B cell (primary cell): ENCODE measurements around the gene SALL4. TPM values are rescaled to one million over a fixed set of nuclear protein-coding genes. Genes with fewer than 3 reads are reported as not detected.

ENCODE experiments used
- ATAC-seq: fragments of 200-7000 bp; cut with Tn5 transposase; one replicate; pipeline ENCODE4 v1.10.0; 2021; ENCODE audit warnings: low read depth, mild to moderate bottlenecking, moderate number of reproducible peaks, moderate library complexity
- CTCF ChIA-PET: fragments of 350-600 bp; sonication (Branson Sonifier 250); formaldehyde crosslinking; loops from one replicate; lab custom pipeline; 2021; ENCODE audit warnings: antibody characterized with exemption, inconsistent platforms; lab: Charles Lee
- POLR2A ChIA-PET: fragments of 350-600 bp; sonication (Branson Sonifier 250); formaldehyde crosslinking; loops from one replicate; lab custom pipeline; 2021; ENCODE audit warnings: antibody characterized with exemption; lab: Charles Lee
- DNase-seq: peaks from one replicate; pipeline ENCODE4 v3.0.0; 2013
- H2AFZ ChIP-seq: 2 replicates; pipeline ENCODE4 v1.6.1; 2012; ENCODE audit warnings: mild to moderate bottlenecking, low read depth, low read length; ENCODE audit not compliant: insufficient read depth, poor library complexity, severe bottlenecking
- H3K27ac ChIP-seq, 2 donors: 1 replicate in 1 of 2; 2 replicates in 1 of 2; pipeline ENCODE4 v1.5.1; 2012 to 2013; ENCODE audit warnings: low read length in 2 of 2, mild to moderate bottlenecking in 2 of 2, moderate library complexity in 1 of 2
- H3K27me3 ChIP-seq, 4 experiments: fragments of 200-600 bp in 1 of 4; sonication (generic) in 1 of 4; replicated peaks in 1 of 4; 1 replicate in 2 of 4; 2 replicates in 2 of 4; pipeline versions ENCODE4 v1.6.1 to v1.7.0; 2013 to 2016; ENCODE audit warnings: low read length in 3 of 4, mild to moderate bottlenecking in 2 of 4, mixed read lengths in 1 of 4, moderate library complexity in 1 of 4; ENCODE audit not compliant: insufficient read depth in 4 of 4, control insufficient read depth in 3 of 4; ENCODE audit errors: control extremely low read depth in 1 of 4
- H3K36me3 ChIP-seq, 2 experiments: replicated peaks in 1 of 2; 1 replicate in 1 of 2; 2 replicates in 1 of 2; pipeline versions ENCODE4 v1.6.1 to v1.7.1; 2013; ENCODE audit warnings: low read length in 1 of 2; ENCODE audit not compliant: insufficient read depth in 2 of 2, control insufficient read depth in 1 of 2; ENCODE audit errors: control extremely low read depth in 1 of 2, extremely low read depth in 1 of 2
- H3K4me1 ChIP-seq, 2 donors: fragments of 200-600 bp in 1 of 2; sonication (generic) in 1 of 2; 1 replicate in 1 of 2; 2 replicates in 1 of 2; pipeline versions ENCODE4 v1.5.1 to v1.6.1; 2013 to 2017; ENCODE audit warnings: low read length in 2 of 2; ENCODE audit not compliant: control insufficient read depth in 2 of 2, insufficient read depth in 2 of 2
- H3K4me2 ChIP-seq: replicated peaks from 2 replicates; pipeline ENCODE3; 2012; ENCODE audit warnings: mild to moderate bottlenecking, low read depth, low read length; ENCODE audit not compliant: poor library complexity, severe bottlenecking
- H3K4me3 ChIP-seq, 5 experiments: fragments of 200-600 bp in 1 of 5; sonication (generic) in 1 of 5; 1 replicate in 3 of 5; 2 replicates in 2 of 5; pipeline versions ENCODE4 v1.5.1 to v1.7.0; 2011 to 2016; ENCODE audit warnings: low read length in 4 of 5, mild to moderate bottlenecking in 4 of 5, low read depth in 2 of 5, control low read depth in 1 of 5, moderate library complexity in 1 of 5; ENCODE audit not compliant: insufficient read depth in 1 of 5; ENCODE audit errors: control extremely low read depth in 1 of 5, extremely low read depth in 1 of 5
- H3K79me2 ChIP-seq: fragments of 200-600 bp; sonication (generic); one replicate; pipeline ENCODE4 v1.6.0; 2016; ENCODE audit warnings: low read length; ENCODE audit not compliant: control insufficient read depth, insufficient read depth
- H3K9ac ChIP-seq: fragments of 200-600 bp; sonication (generic); 2 replicates; pipeline ENCODE4 v1.6.1; 2017; ENCODE audit warnings: mild to moderate bottlenecking, low read length, moderate library complexity
- H3K9me3 ChIP-seq, 3 donors: one replicate each; pipeline versions ENCODE4 v1.6.1 to v1.7.1; 2013; ENCODE audit warnings: low read length in 2 of 3; ENCODE audit not compliant: control insufficient read depth in 2 of 3, insufficient read depth in 1 of 3; ENCODE audit errors: control extremely low read depth in 1 of 3
- H4K20me1 ChIP-seq: 2 replicates; pipeline ENCODE4 v1.6.0; 2012; ENCODE audit warnings: mild to moderate bottlenecking, low read length; ENCODE audit not compliant: insufficient read depth, control insufficient read depth, poor library complexity, severe bottlenecking
- H3K27ac Mint-ChIP-seq: one replicate; pipeline ENCODE4 v1.8.0; 2021; ENCODE audit warnings: mixed read lengths
- H3K27me3 Mint-ChIP-seq: one replicate; pipeline ENCODE4 v1.8.0; 2021; ENCODE audit warnings: mixed read lengths
- H3K4me1 Mint-ChIP-seq: one replicate; pipeline ENCODE4 v1.8.0; 2021; ENCODE audit warnings: mixed read lengths
- H3K4me3 Mint-ChIP-seq: one replicate; pipeline ENCODE4 v1.8.0; 2021; ENCODE audit warnings: mixed read lengths
- H3K9me3 Mint-ChIP-seq: one replicate; pipeline ENCODE4 v1.8.0; 2022; ENCODE audit warnings: mixed read lengths; ENCODE audit not compliant: insufficient read depth
- CTCF ChIP-seq: fragments of 200-600 bp; IDR thresholded peaks from one replicate; pipeline ENCODE4 v1.8.0; 2022; ENCODE audit warnings: antibody characterized with exemption, mild to moderate bottlenecking
- EZH2 ChIP-seq: IDR thresholded peaks from 2 replicates; pipeline ENCODE4 v1.6.1; 2012; ENCODE audit warnings: borderline replicate concordance, low read depth, mild to moderate bottlenecking, moderate library complexity, low read length; ENCODE audit not compliant: insufficient read depth, poor library complexity, severe bottlenecking
- WGBS: methylation state at CpG from one replicate; pipeline ENCODE4 v1.1.5; 2013; ENCODE audit warnings: missing lambda C conversion rate; ENCODE audit not compliant: insufficient coverage; 5-methylcytosine and 5-hydroxymethylcytosine counted together
- intact Hi-C: fragments of 100-400 bp; cut with micrococcal nuclease; formaldehyde crosslinking; loops from one replicate; pipeline ENCODE4 v1.10.0; 2022
- polyA plus RNA-seq: library from polyadenylated mRNA; depleted of rRNA; stranded (reverse); fragments of >200 nt; gene quantifications from 2 replicates; pipeline ENCODE4 v1.2.3, GENCODE V29; 2012
- total RNA-seq, 2 donors: library from RNA; stranded (reverse); fragments of 120-200 nt in 1 of 2; gene quantifications; 1 replicate in 1 of 2; 2 replicates in 1 of 2; pipeline versions ENCODE4 v1.2.3 to v1.2.4, GENCODE V29; 2013 to 2022

The SALL4 gene
- total and polyA plus RNA-seq, 2 donors (not counting 1 experiment from before 2014, with no cell fraction given), result 0.21 TPM; not detected in 1

GRCh38 chr20:51832276-51832675 is 30.0 kb upstream of the SALL4 start:
- Histone ChIP-seq H3K27me3 (no peaks in the 10 kb centered on the region), H3K36me3 (no peaks in the 10 kb centered on the region), H3K79me2 (no peaks in the 10 kb centered on the region), H3K9ac (no peak overlapping the region), H2AFZ (no peak overlapping the region), H3K27ac (no peak overlapping the region), H3K4me3 (no peak overlapping the region), H4K20me1 (no peaks in the 10 kb centered on the region), H3K4me1 (no peaks in the 10 kb centered on the region), H3K9me3 (no peaks in the 10 kb centered on the region), H3K4me2 (no peak overlapping the region)
- intact Hi-C loops, result no loop called here
- TF ChIP-seq CTCF (no peak), EZH2 (no peak)
- ATAC-seq (no peak), DNase-seq (no peak)
- no CpG with 5 or more reads among the region's 3 CpGs for WGBS
- H3K27ac Mint-ChIP-seq, result no peak overlapping the region
- ChIA-PET POLR2A (no interaction called here), CTCF (no interaction called here)
- H3K27me3 Mint-ChIP-seq, result no peaks in the 10 kb centered on the region
- no peak overlapping the region for H3K4me3 Mint-ChIP-seq
- no peaks in the 10 kb centered on the region for H3K9me3 Mint-ChIP-seq
- peaks cover 6% of the 10 kb centered on the region for H3K4me1 Mint-ChIP-seq

- TF ChIP-seq EZH2 (no peak), CTCF (no peak)
- H3K4me2 ChIP-seq, result no peak overlapping the region
- ATAC-seq, result no peak
- ChIA-PET CTCF (no interaction called here), POLR2A (no interaction called here)
- no peak for DNase-seq
- H3K4me1 ChIP-seq, result no peaks in the 10 kb centered on the region
- no peaks in the 10 kb centered on the region for H4K20me1 ChIP-seq
- no peaks in the 10 kb centered on the region for H3K27me3 Mint-ChIP-seq
- no peak overlapping the region for H3K27ac Mint-ChIP-seq
- H3K79me2 ChIP-seq, result no peaks in the 10 kb centered on the region
- no peaks in the 10 kb centered on the region for H3K9me3 Mint-ChIP-seq
- H3K27me3 ChIP-seq, result no peaks in the 10 kb centered on the region
- intact Hi-C loops, result no loop called here
- H3K27ac ChIP-seq, result no peak overlapping the region
- WGBS, result no CpG with 5 or more reads among the region's 6 CpGs
- H3K4me3 Mint-ChIP-seq, result no peak overlapping the region
- H3K9me3 ChIP-seq, result no peaks in the 10 kb centered on the region
- H2AFZ ChIP-seq, result no peak overlapping the region
- no peak overlapping the region for H3K4me3 ChIP-seq
- H3K9ac ChIP-seq, result no peak overlapping the region
- no peaks in the 10 kb centered on the region for H3K36me3 ChIP-seq
- H3K4me1 Mint-ChIP-seq, result peaks cover 6% of the 10 kb centered on the region
Measured at GRCh38 chr20:51831866-51832265, 29.5 kb upstream of the SALL4 start.
